Measurements from ENCODE around the gene GARNL3.

Gene GARNL3

DNA sequence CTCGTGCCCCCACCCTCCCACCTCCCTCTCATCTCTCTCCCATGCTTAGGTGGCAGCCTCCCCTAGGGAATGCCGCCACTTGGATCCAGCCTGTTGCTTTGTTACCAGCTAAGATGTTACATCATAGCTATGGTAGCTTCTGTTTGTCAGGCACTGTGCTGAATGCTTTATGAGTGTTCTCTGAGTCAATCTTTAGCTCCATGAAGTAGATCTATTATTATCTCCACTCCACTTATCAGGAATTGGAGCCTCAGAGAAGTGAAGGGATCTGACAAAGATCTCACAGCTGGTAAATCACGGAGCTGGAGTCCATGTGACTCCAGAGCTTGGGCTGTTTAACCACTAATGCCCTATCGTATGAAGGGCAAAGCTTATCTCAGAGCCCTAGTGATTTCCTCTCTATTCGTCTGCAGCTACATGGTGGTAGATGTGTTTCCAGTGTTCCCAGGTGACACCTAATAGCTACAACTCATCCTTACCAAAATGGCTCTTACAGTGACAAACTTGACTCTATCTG, 54.1 kb downstream of the GARNL3 start:
- H3K4me3 ChIP-seq (ENCODE audit: low read depth, low read length): no peak overlapping the region
- DNase-seq (ENCODE audit: low read depth): no peak
- no peak for TF ChIP-seq CTCF (IDR thresholded peaks at IDR 0.05; ENCODE audit: low read depth, low read length, missing control alignments)

GRCh38 chr9:127319366-127320114, 55.0 kb downstream of the GARNL3 start:
- no peak overlapping the region for H3K4me3 ChIP-seq (ENCODE audit: low read depth, low read length)
- DNase-seq (ENCODE audit: low read depth): peak; percentile 57
- no peak for TF ChIP-seq CTCF (IDR thresholded peaks at IDR 0.05; ENCODE audit: low read depth, low read length, missing control alignments)

DNA sequence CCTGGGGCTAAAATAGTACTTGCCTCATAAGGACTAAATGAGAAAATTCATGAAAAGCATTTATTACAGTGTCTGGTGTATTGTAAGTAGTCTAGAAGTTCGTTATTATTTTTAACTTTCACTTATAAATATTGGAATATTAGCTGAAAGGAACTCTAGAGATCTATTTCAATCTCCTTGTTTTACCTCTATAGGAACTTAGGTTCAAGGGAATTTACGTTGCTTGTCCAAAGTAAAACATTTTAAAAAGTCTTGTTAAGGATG, 55.5 kb downstream of the GARNL3 start:
- TF ChIP-seq CTCF (IDR thresholded peaks at IDR 0.05; ENCODE audit: low read depth, low read length, missing control alignments): no peak
- no peak for DNase-seq (ENCODE audit: low read depth)
- no peak overlapping the region for H3K4me3 ChIP-seq (ENCODE audit: low read depth, low read length)

- TF ChIP-seq CTCF (IDR thresholded peaks at IDR 0.05; ENCODE audit: low read depth, low read length, missing control alignments): no peak
- DNase-seq (ENCODE audit: low read depth): no peak
- no peak overlapping the region for H3K4me3 ChIP-seq (ENCODE audit: low read depth, low read length)
Observed at GRCh38 chr9:127323393-127323792, 58.8 kb downstream of the GARNL3 start.

- no peak for DNase-seq (ENCODE audit: low read depth)
- no peak for TF ChIP-seq CTCF (IDR thresholded peaks at IDR 0.05; ENCODE audit: low read depth, low read length, missing control alignments)
- H3K4me3 ChIP-seq (ENCODE audit: low read depth, low read length): no peak overlapping the region
Observed at GRCh38 chr9:127330501-127330900, 65.9 kb downstream of the GARNL3 start.

DNA sequence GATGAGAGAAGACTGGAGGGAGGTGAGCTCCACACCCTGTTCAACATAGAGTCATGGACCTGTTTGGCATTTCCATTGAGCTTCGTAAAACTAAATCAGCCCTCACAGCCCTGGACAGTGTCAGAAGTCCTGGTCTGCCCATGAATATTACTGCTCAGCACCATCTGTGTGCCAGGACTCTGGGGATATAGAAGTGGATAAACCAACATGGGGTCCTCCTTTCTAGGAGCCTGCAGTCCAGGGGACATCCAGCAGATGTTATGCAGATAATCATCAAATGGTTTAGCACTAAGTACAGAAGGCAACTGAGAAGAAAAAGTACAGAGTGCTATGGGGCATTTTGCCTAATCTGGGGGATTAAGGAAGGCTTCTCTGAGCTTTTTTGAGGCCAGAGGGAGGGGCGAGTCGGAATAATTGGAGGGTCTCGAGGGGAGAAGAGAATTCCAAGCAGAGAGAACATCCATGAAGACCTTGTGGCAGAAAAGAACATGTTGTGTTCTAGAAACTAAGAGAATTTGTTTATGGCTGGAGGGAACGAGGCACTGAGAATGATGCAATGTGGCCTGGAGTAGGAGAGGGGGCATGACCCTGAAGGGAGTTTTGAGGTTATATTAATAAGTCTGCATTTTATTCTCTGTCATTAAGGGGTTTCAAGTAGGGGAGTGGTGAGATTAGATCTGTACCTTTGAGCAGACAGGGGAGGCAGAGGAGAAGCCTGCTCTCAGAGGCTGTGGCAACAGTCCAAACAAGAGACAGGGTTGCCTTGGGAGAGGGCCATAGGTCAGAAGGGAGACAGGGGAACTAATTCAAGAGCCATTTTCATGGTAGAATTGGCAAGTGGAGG, 68.9 kb downstream of the GARNL3 start:
- DNase-seq (ENCODE audit: low read depth): no peak
- H3K4me3 ChIP-seq (ENCODE audit: low read depth, low read length): no peak overlapping the region
- TF ChIP-seq CTCF (IDR thresholded peaks at IDR 0.05; ENCODE audit: low read depth, low read length, missing control alignments): no peak
